ENCODE data around the gene ME3. TPM values are rescaled to one million over a fixed set of nuclear protein-coding genes. Genes with fewer than 3 reads are reported as not detected.
"Not testable (repeated sequence)": the region's sequence is repeated elsewhere in the genome, so short reads cannot be mapped to it uniquely, and the experiment has no call there.

The ME3 gene
- polyA plus RNA-seq, 10 donors, result 6.5 to 10.3 (median 8.4) TPM

DNA sequence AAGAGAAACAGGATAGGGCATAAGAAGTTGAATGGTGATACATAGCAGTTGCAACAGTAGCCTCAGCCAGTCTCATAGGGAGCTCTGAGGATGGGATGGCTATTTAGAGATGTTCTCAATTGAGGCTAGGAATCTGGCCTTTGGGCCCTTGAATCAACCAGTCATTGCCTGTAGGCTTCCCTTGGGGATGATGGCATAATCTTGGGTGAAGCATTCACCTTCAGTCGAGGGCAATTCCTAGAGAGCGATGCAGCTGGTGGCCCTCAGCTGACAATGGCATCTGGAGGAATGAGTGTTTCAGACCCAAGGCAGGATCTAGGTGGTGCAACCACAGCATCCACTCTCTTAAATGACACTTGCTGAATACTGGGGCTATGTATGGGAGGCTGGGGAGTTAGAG lies 236.7 kb downstream of the ME3 start:
- DNase-seq, result no peak

DNA sequence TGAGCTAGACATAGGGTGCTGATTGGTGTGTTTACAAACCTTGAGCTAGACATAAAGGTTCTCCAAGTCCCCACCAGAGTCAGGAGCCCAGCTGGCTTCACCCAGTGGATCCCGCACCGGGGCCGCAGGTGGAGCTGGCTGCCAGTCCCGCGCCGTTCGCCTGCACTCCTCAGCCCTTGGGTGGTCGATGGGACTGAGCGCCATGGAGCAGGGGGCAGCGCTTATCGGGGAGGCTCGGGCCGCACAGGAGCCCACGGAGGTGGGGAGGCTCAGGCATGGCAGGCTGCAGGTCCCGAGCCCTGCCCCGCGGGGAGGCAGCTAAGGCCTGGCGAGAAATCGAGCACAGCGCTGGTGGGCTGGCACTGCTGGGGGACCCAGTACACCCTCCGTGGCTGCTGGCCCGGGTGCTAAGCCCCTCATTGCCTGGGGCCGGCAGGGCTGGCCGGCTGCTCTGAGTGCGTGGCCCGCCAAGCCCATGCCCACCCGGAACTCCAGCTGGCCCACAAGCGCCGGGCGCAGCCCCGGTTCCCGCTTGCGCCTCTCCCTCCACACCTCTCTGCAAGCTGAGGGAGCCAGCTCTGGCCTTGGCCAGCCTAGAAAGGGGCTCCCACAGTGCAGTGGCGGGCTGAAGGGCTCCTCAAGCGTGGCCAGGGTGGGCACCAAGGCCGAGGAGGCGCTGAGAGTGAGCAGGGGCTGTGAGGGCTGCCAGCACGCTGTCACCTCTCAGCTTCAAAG lies 238.9 kb downstream of the ME3 start:
- not testable (repeated sequence) for DNase-seq

DNA sequence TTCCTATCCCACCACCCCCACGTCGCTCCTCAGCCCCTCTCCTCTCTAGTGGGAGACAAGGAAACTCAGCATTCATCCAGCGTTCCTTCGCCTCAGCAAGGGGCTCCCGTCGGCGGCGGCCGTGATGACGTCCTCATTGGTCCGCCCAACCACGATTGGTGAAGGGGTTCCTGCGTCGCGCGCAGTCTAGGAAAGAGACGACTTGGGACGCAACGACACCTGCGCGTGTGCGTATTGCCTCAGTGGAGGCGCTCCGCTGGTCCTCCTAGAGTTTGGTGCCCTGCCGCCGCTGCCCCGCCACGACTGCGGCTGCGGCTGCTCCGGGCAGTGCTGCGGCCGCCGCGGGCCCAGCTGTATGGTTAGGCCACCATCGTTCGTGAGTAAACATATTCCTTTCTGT lies 241.2 kb downstream of the ME3 start:
- DNase-seq, result no peak

DNA sequence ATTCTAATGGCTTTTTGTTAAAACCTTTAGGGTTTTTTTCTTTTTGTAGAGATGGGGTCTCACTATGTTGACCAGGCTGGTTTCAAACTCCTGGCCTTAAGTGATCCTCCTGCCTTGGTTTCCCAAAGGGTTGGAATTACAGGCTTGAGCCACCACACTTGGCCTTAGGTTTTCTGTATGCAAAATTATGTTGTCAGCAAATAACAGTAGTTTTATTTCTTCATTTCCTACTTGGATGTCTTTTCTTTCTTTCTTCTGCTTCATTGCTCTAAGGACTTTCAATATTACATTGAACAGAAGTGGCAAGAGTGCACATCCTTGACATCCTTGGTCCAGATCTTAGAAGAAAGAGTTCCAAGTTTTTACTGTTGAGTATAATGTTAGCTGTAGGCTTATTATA lies 245.0 kb downstream of the ME3 start:
- DNase-seq, result no peak

DNA sequence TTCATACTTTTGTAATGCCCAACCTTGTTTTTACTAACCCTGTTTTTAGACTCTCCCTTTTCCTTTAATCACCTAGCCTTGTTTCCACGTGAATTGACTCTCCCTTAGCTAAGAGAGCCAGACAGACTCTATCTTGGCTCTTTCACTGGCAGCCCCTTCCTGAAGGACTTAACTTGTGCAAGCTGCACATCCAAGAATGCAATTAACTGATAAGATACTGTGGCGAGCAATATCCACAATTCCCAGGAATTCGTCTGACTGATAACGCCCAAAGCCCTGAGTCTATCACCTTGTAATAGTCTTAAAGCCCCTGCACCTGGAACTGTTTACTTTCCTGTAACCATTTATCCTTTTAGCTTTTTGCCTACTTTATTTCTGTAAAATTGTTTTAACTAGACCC lies 248.9 kb downstream of the ME3 start:
- DNase-seq, result not testable (repeated sequence)

DNA sequence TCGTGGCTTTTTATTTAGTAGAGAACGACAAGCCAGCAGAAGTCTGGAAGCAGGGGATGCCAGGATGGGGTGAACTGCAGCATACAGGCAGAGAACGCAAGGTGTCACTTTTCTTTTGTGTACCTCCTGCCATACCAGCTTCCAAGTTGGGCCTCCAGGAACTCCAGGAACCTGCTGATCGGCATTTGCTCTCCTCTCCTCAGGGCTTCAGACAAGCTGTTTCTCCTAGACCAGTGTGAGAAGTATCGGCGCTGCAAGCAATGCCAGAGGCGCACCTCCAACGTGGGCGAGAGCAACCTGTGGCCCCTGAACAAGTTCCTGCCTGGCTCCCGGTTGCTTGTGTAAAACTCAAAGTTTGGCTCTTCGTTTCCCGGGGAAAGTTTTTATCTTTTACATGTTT lies 250.0 kb downstream of the ME3 start:
- no peak for DNase-seq

DNA sequence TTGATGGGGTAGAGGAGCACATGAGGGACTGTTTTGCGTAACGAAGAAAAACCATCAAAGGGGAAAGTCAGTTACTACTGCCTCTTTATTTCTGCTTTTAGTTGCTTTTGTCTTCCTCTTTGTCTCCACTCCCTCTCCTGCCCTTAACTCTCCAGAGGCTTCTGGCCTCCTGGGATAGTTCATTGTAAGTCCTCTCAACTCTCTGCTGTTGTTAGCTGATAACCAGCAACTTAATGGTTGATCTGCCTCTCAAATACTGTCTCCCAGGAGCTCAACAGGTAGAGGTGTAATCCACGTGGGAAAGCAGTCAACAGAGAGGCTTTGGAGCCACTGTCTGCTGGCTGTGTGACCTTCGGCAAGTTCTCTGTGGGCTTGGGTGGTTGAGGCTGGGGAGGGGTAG lies 250.5 kb downstream of the ME3 start:
- DNase-seq, result no peak

DNA sequence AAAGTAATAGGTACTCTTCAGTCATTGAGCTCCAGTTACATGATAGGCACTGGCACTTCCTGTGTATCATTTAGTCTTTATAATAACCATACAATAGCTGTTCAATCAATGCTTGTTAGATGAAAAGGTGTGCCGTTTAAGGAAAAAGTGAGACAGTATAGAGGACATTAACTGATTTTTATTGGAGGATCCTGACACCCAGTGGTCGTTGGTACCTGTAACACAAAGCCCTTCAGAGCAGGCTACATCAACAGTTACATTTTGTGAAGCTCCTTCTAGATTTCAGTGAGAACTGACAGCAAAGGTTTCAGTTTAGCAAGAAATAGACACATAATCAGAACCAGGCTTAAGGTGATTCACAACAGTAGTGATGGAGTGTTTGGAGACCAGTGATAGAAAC lies 253.5 kb downstream of the ME3 start:
- peak in 1 of 3 donors; percentile 45 for DNase-seq

DNA sequence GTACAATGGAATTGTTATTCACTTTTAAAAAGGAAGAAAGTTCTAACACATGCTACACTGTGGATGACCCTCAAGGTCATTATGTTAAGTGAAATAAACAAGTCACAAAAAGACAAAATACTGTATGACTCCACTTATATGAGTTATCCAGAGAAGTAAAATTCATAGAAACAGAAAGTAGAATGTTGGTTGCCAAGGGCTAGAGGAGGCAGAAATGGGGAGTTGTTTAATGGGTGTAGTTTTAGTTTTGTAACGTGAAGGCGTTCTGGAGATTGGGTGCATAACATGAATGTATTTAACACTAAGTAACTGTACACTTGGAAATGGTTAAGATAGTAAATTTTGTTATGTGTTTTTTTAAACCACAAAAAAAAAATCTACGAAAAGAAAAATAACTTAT lies 253.9 kb downstream of the ME3 start:
- DNase-seq, result no peak

DNA sequence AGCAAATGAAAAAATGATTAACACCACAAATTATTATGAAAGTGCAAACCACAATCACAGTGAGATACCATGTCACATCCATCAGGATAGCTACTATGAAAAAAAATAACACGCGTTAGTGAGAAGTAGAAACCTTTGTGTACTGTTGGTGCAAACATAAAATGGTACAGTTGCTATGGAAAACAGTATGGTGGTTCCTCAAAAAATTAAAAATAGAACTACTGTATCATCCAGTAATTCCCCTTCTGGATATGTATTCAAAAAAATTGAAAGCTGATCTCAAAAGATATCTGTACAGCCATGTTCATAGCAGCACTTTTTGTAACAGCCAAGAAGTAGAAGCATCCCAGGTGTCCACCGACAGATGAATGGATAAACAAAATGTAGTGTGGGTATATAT lies 254.3 kb downstream of the ME3 start:
- DNase-seq, result no peak

DNA sequence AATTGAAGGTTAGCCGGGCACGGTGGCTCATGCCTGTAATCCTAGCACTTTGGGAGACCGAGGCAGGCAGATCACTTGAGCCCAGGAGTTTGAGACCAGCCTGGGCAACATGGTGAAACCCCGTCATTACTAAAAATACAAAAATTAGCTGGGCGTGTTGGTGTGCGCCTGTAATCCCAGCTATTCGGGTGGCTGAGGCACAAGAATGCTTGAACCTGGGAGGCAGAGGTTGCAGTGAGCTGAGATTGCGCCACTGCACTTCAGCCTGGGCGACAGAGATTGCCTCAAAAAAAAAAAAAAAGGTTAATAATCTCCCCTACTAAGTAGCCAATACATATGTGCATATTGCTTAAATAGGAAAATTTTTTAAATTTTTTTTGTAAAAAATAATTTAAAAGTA lies 255.5 kb downstream of the ME3 start:
- DNase-seq, result not testable (repeated sequence)

DNA sequence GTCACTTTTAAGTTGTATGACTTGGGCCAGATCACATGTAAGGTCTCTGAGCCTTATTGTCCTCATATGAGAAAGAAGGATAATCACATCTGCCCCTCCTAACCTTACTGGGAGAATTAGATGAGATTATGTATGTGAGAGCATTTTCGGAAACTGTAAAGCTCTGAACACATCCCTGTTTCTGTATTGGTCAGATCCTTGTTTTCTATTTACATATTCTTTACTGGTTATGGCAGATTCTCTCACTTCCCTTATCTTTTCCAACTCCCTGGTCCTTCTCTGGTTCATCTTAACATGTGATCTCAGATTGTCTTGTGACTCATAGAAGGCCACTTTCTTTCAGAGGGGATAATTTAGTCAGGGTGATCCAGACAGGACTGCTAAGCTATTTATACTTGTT lies 255.9 kb downstream of the ME3 start:
- no peak for DNase-seq

DNA sequence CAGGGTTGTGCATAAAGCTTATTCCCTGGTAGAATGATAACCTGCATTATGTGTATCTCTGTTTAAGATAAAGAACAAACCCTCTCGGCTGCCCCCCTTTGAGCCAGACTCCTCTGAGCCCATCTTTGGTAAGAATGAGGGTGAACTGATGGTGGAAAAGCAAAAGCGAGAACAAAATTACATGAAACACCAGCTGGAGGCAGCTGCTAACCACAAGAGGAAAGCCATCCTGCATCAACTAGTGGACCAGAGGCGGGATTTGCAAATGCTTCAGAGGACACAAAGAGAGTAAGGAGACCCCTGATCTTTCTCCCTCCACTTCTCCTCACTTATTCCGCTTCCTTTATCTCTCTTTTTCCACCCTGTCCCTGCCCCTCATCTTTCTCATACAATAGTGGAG lies 257.4 kb downstream of the ME3 start:
- no peak for DNase-seq

DNA sequence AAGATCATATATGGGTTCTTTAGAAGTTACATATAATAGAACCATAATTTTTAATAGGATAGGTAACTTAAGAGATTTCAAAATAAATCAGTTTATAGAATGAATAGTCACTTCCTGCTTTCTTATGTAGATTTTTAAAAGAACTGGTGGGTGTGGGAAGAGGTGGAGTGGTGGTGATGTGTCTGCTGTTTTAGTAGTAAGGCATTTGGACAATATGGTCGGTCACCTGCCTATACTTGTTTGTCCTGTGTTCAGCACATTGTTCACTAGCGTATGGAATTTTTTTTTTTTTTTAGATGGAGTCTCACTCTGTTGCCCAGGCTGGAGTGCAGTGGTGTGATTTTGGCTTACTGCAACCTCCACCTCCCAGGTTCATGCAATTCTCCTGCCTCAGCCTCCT lies 258.4 kb downstream of the ME3 start:
- no peak for DNase-seq

DNA sequence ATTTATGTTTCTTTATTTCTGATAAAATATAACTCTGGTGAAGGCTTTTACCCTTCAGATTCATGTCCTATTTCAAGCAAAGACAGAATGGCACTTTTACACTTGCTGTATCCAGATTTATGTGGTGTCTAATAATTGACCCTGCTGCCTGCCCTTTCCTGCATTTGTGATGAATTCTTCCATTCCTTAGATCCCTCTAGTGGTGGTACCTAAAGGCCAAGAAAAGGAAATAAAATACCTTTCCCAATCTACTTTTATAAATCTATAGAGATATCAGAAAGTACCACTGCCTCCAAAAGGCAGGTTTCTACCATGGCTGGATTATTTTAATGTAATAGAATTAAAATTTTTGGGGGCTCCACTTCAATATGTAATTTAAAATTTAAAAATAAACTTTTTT lies 263.6 kb downstream of the ME3 start:
- no peak for DNase-seq

DNA sequence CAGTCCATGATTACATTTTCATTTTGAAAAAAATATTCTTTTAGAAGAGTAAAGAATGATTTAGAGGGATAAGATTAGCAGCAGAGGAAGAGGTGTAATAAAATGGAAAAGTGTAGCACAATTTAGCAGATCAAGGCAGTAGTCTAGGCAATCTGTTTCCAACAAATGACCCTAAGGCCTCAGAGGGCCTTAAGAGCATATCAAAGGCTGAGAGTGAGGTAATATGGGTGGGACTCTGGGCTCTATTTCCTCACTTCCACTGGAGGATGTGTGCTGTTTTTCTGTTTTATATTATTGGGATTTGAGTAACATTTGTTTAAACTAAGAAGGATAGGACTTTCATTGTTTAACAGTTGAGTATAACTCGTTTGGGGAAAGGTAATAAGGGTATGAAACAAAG lies 269.0 kb downstream of the ME3 start:
- DNase-seq, result peak in 2 of 3 donors; percentile 17 to 27

DNA sequence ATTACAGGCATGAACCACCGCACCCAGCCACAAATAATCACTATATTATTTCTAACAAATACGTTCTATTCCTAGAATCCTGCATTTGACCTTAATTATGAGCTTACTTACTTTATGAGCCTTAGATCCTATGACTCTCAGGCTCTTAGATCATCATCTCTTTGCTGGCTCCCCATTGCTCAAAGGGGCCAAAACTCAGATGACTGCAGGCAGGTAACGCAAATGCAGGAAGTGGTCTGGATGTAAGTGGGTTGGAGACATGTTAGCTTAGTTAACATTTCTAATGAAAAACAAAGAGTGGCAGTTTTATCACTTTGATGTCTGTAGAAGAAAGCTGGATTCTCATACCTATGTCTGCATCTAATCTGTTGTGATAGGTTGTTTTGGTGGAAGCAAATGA lies 274.3 kb downstream of the ME3 start:
- no peak for DNase-seq

DNA sequence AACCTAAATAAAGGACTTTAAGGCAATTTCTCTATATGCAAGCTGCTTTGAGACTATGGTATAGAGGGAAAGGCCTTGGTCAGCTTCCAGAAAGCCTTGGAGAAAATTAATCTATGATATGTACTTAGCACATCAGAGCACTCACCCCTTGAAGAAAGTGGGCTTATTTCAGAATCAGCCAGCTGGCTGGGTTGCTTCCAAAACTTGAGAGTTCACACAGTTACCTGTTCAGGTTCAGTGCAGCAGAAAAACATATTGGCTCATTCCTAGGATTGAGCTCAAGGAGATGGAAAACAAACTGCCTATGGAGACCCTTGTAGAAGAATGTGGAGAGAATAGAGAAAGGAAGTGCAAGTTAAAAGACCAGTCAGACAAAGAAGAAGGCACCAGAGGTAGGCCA lies 275.1 kb downstream of the ME3 start:
- no peak for DNase-seq

DNA sequence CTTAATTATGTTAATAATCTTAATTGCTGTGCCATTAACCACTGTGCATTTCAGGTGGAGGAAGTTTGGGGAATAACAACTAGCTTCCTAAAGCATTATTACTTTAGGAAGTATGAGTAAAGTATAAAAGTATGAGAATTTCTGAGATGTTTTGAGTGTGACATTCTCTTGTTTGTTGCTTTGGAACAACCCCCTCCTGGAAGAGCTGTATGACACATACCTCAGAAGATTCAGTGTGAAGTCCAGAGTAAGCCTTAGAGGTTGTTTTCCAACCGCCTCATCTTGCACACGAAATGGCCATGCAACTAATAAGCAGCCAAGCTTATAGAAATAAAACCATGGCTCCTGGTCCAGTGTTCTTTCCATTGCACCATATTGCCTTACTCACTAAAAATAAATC lies 276.0 kb downstream of the ME3 start:
- peak in 1 of 3 donors; percentile 49 for DNase-seq

DNA sequence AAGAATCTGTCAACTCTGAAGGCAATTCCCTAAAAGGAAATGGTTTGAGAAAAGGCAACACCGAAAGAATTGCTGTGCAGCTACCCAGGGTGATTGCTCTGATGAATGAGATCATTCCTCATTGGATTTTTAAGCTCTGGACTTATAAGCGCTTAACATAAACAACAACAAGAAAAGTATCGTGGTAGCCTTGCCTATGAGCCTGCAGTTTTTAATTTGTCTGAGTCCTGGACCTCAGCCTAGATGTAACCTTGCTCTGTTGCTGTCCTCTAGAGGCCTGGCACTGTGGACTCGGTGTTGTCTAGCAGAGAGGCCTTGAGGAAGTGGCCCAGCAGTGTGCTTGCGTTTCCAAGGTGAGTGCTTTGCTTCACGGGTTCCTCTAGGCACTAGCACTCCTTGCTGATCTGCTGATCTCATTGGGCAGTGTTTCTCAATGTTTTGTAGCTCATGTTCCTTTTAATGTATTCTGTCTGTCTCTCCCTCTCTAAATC lies 277.3 kb downstream of the ME3 start:
- no peak for DNase-seq
